Measurements from ENCODE around the gene ZC2HC1C.

Gene ZC2HC1C, protein sequence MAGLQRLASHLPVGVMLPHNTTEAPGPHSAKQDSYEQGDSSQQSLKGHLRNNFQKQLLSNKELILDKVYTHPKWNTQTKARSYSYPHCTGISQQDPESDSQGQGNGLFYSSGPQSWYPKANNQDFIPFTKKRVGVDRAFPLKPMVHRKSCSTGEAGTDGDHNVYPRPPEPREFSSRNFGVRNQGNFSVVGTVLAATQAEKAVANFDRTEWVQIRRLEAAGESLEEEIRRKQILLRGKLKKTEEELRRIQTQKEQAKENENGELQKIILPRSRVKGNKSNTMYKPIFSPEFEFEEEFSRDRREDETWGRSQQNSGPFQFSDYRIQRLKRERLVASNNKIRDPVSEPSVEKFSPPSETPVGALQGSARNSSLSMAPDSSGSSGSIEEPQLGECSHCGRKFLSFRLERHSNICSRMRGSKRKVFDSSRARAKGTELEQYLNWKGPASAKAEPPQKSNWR

DNA sequence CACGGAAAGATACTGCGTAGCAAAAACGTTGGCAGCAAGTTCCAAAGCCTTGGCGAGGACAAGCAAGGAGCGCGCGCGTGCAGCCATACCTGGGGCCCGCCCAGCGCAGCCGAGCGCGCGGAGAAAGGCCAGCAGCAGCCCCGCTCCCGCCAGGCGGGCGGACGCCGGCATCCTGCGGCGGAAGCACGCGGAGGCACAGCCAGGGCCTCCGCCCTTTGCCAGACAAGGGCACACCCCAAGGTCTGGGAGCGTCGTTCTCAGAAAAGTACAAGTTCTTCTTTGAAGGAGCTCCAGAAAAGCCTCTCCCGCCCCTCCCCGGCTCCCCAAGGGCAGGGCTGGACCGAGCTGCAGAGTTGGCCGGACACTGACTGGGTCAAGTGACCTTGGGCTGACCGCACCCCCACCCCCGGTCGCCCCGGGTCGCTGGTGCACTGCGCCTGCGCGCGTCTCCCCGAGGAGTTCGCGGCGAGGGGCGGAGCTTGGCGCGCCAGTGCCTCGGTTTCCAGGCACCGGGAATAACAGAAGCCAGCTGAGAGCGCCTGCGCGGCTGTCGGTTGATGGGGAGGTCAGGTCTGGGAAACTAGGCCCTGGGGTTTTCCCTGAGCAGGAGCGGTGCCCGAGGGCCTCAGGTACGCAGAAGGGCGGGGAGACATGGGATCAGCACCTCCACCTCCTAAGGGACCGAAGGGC lies at the start of gene ZC2HC1C:
Gene ZC2HC1C, plus strand, starts transcription at position 521 of the 690 bp plus-strand sequence. CDS start 933 bp downstream, outside the sequence.
- TF ChIP-seq, protein P1, sequence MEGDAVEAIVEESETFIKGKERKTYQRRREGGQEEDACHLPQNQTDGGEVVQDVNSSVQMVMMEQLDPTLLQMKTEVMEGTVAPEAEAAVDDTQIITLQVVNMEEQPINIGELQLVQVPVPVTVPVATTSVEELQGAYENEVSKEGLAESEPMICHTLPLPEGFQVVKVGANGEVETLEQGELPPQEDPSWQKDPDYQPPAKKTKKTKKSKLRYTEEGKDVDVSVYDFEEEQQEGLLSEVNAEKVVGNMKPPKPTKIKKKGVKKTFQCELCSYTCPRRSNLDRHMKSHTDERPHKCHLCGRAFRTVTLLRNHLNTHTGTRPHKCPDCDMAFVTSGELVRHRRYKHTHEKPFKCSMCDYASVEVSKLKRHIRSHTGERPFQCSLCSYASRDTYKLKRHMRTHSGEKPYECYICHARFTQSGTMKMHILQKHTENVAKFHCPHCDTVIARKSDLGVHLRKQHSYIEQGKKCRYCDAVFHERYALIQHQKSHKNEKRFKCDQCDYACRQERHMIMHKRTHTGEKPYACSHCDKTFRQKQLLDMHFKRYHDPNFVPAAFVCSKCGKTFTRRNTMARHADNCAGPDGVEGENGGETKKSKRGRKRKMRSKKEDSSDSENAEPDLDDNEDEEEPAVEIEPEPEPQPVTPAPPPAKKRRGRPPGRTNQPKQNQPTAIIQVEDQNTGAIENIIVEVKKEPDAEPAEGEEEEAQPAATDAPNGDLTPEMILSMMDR (IDR thresholded peaks at IDR 0.05): no peak
- TF ChIP-seq ZFX (IDR thresholded peaks at IDR 0.05; ENCODE audit: borderline replicate concordance): no peak
- peak within 1 kb of the TSS; percentile 93 for H3K27ac ChIP-seq

DNA sequence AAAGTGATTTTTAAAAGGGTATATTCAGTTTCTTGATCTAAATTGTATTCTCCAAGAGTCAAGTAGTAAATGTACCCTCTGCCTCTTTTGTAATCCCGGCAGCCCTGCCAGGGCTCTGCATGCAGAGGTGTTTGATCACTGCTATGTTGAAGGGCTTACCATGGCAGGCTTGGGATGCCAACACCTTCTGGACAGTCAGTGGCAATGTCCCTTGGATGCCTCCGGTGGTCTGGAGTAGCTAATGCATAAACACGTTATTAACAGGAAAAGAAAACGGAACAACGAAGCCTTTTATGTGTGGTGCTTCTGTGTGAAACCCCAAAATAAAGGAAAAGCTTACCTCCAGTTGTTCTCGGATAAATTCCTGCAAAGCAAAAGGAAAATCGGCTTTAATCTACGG lies 46.8 kb upstream of the ZC2HC1C start:
- TF ChIP-seq, protein P1 (IDR thresholded peaks at IDR 0.05): peak; percentile 58
- no peak for TF ChIP-seq ZFX (IDR thresholded peaks at IDR 0.05; ENCODE audit: borderline replicate concordance)
- no peak overlapping the region for H3K27ac ChIP-seq

DNA sequence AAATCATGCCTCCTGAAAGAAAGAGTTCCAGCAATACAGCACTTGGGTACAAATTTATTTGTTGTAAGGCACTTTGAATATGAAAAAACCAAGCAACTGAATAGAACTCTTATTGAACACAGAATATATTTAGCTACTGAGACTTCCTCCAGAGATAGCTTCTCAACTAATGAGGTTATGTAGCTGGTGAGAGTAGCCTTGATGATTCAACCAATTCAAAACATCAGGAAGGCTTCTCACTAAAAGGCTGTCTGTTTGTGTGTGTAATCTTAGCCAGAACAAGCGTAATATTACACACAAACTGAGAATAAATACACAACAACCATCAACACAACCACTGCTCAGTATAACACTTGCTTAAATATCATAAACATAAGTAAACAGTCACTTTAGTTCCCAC lies 46.3 kb upstream of the ZC2HC1C start:
- no peak for TF ChIP-seq ZFX (IDR thresholded peaks at IDR 0.05; ENCODE audit: borderline replicate concordance)
- TF ChIP-seq, protein P1 (IDR thresholded peaks at IDR 0.05): no peak
- H3K27ac ChIP-seq: no peak overlapping the region

DNA sequence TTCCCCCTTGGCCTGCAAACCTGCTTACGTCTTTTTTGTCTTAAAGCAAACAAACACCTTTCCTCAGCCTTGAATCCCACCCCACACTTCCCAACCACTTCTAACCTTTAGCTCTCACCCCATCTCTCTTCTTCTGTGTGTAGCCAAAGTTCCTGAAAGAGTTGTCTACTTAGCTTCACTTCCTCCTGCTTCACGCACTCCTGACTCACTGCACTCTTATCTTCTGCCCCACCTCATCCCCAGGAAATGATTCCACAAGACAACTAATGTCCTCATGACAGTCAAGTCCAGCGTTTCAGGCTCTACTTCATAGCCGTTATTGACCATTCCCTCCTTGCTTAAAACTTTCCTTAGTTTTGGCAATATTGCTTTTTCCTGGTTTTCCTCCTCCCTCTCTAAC lies 44.4 kb upstream of the ZC2HC1C start:
- TF ChIP-seq, protein P1 (IDR thresholded peaks at IDR 0.05): no peak
- TF ChIP-seq ZFX (IDR thresholded peaks at IDR 0.05; ENCODE audit: borderline replicate concordance): no peak
- no peak overlapping the region for H3K27ac ChIP-seq

DNA sequence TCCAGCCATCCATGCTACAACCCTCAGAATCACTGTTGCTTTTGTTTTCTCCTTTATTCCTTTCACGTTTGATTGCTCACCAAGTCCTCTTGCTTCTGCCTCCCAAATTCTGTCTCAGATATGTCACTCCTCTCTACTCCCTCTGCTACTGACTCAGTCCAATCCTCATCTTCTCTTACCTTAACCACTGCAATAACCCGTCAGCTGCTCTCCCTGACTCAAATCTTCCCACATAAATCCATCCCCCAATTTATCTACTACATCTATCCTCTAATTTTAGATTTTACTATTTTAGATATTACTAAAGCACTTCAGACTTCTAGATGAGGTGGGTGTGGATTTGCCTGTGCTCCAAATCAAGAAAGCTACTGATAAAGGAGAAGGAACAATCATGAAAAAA lies 43.6 kb upstream of the ZC2HC1C start:
- TF ChIP-seq, protein P1 (IDR thresholded peaks at IDR 0.05): no peak
- TF ChIP-seq ZFX (IDR thresholded peaks at IDR 0.05; ENCODE audit: borderline replicate concordance): no peak
- H3K27ac ChIP-seq: no peak overlapping the region

DNA sequence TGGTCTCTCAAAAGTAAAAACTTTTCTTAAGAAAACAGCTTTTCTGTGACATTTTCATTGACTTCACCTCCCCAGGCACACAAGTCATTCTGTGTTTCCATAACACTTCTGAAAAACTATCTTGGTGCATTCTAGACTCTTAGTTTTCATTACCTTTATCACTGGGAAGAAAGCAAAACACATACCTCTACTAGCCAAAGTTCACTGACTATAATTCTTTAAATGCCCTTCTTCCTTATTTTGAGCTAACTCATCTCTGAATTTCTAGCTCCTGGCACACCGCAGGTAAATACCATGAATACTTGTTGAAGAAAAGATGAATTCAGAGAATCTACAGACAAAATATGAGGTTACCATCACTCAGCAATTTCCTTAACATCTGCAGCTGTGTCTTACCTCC lies 39.3 kb upstream of the ZC2HC1C start:
- no peak overlapping the region for H3K27ac ChIP-seq
- TF ChIP-seq, protein P1 (IDR thresholded peaks at IDR 0.05): no peak
- no peak for TF ChIP-seq ZFX (IDR thresholded peaks at IDR 0.05; ENCODE audit: borderline replicate concordance)

DNA sequence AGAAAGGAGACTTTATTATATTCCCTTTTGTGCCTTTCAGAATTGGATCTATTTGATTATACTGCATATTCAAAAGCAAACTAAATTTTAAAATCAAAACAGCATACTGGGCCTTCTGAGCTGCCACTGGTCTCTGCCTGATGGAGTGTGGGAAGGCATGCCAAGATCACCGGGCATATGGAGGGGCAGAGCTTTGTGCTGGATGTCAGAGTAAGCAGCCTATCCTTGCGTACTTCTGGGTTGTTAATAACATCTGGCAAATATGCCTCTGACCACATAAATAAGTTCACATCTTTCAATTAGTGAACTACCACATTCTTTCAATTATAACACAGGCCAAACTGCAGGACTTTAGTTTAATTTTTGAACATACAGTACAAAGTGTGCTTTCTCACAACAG lies 36.5 kb upstream of the ZC2HC1C start:
- no peak for TF ChIP-seq ZFX (IDR thresholded peaks at IDR 0.05; ENCODE audit: borderline replicate concordance)
- TF ChIP-seq, protein P1 (IDR thresholded peaks at IDR 0.05): no peak
- H3K27ac ChIP-seq: no peak overlapping the region
